Lower leg skin (tissue), 3 donors: Measurements from ENCODE around the gene KLF4.

ENCODE experiments used
- POLR2A ChIP-seq, 2 donors: fragments of 450-650 bp; IDR thresholded peaks; one replicate each; pipeline ENCODE4 v1.6.1; 2016 to 2017; ENCODE audit warnings: antibody characterized with exemption in 2 of 2, mild to moderate bottlenecking in 1 of 2, moderate library complexity in 1 of 2
- TF ChIP-seq, protein P1 (sequence below), 3 donors: fragments of 450-650 bp; IDR thresholded peaks; one replicate each; pipeline ENCODE4 v1.5.1; 2016; ENCODE audit warnings: antibody characterized with exemption in 3 of 3, mild to moderate bottlenecking in 3 of 3, moderate library complexity in 2 of 3

GRCh38 chr9:107504585-107505455 is 15.3 kb upstream of the KLF4 start:
- TF ChIP-seq, protein P1, sequence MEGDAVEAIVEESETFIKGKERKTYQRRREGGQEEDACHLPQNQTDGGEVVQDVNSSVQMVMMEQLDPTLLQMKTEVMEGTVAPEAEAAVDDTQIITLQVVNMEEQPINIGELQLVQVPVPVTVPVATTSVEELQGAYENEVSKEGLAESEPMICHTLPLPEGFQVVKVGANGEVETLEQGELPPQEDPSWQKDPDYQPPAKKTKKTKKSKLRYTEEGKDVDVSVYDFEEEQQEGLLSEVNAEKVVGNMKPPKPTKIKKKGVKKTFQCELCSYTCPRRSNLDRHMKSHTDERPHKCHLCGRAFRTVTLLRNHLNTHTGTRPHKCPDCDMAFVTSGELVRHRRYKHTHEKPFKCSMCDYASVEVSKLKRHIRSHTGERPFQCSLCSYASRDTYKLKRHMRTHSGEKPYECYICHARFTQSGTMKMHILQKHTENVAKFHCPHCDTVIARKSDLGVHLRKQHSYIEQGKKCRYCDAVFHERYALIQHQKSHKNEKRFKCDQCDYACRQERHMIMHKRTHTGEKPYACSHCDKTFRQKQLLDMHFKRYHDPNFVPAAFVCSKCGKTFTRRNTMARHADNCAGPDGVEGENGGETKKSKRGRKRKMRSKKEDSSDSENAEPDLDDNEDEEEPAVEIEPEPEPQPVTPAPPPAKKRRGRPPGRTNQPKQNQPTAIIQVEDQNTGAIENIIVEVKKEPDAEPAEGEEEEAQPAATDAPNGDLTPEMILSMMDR (IDR thresholded peaks at IDR 0.05): no peak
- no peak for TF ChIP-seq POLR2A (IDR thresholded peaks at IDR 0.05)
